Epithelial cell of proximal tubule (primary cell): ENCODE results near the gene OR56A4. TPM values are rescaled to one million over a fixed set of nuclear protein-coding genes. Genes with fewer than 3 reads are reported as not detected.

Source experiments
- DNase-seq: peaks from one replicate; pipeline ENCODE4 v3.0.0-alpha.2; 2011; ENCODE audit warnings: low read depth
- H3K4me3 ChIP-seq: 2 replicates; pipeline ENCODE4 v1.5.1; 2011; ENCODE audit warnings: low read depth, mild to moderate bottlenecking, low read length
- total RNA-seq: library from RNA; depleted of rRNA; stranded (reverse); fragments of >200 nt; gene quantifications from 2 replicates; pipeline ENCODE4 v1.2.3, GENCODE V29; 2015
- TF ChIP-seq, protein P1 (sequence below): conservative IDR thresholded peaks from 2 replicates; pipeline ENCODE4 v1.5.1; 2012; ENCODE audit warnings: low read depth, mild to moderate bottlenecking, low read length

OR56A4 gene
- total RNA-seq, 1 donor from 2014 or later = not detected

DNA sequence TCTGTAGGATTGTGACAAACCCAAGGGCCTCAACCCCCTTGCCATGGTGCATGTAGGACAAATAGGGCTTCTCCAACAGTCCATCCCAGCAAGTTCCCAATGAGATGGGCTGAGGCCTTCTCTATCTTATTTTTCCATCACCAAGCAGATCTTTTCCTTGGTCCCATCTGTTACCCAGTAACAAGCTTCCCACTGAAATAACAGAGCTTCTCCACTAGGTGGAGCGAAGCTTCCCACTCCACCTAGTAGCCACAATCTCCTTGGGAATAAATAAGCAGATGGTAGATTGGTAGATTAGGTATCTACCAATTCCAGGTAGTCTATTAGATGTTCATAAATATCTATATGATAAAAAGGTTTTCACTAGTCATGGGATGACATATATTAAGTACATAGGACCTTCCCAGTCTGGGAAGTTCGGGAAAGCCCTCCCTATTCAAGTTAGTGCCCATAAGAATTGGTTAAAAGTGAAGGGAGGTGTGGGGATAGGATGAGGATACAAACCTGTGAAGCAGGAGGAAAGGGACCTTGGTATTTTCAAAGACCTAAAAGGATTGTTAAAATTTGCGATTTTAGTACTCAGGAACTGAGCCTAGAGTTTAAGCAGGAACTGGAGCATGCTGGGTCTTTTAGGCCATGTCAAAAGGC, 14.0 kb downstream of the OR56A4 start:
- no peak overlapping the region for H3K4me3 ChIP-seq
- no peak for DNase-seq
- TF ChIP-seq, protein P1, sequence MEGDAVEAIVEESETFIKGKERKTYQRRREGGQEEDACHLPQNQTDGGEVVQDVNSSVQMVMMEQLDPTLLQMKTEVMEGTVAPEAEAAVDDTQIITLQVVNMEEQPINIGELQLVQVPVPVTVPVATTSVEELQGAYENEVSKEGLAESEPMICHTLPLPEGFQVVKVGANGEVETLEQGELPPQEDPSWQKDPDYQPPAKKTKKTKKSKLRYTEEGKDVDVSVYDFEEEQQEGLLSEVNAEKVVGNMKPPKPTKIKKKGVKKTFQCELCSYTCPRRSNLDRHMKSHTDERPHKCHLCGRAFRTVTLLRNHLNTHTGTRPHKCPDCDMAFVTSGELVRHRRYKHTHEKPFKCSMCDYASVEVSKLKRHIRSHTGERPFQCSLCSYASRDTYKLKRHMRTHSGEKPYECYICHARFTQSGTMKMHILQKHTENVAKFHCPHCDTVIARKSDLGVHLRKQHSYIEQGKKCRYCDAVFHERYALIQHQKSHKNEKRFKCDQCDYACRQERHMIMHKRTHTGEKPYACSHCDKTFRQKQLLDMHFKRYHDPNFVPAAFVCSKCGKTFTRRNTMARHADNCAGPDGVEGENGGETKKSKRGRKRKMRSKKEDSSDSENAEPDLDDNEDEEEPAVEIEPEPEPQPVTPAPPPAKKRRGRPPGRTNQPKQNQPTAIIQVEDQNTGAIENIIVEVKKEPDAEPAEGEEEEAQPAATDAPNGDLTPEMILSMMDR = peak; percentile 65

DNA sequence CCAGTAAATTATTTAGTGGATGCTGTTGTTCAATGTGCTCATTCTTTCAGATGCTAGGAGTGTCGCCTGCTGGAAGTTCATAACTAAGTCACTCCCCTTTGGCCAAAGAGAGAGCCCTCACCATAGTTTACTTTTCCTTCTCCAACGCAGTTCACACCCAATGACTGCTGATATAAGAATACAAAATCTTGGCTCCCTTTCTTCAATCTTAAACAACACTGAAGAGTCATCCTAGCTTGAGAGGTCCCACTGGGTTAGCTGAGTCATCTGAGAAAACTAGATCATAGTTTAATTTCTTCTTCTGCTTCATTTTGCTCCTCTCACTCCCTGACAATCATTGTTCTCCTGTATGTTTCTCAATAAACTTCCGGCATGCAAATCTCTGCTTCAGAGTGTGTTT, 14.6 kb downstream of the OR56A4 start:
- no peak for DNase-seq
- TF ChIP-seq, protein P1 = no peak
- no peak overlapping the region for H3K4me3 ChIP-seq

DNA sequence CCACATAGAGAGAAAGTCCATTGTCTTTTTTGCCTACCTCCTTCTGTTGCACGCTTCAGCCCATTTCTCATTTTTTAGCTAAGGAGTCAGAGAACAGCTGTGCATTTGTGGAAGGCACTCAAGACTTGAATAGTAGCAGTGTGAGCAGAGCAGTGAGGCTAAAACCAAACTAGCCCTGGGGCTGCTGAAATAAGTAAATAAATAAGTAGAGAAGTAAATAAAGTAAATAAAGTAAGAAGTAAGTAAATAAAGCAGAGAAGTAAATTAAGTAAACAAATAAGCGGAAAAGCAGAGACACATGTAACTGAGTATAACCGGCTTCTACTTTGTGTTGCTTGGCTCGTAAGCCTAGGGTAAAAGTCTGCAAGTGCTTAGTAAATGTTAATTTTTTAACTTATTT, 17.5 kb downstream of the OR56A4 start:
- no peak overlapping the region for H3K4me3 ChIP-seq
- DNase-seq = no peak
- TF ChIP-seq, protein P1 = no peak

DNA sequence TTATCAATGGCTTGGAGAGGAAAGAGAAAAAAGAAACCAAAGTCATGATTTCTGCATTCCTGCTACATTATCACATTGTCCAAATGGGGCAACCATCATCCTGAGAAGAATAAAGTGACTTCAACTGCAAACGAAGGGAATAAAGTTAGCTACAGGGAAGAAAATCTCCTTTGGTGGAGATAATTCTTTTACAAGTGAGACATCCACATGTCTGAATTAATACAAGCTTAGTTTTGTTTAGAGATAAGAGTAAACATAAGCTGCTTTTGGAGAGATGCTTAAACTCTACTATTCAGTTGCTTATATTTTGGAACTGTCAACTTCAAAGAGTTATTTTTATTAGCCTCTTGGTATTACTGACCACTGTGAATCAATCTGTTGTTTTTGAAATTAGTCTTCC, 19.9 kb downstream of the OR56A4 start, which contains the start of gene OR52L1:
Gene OR52L1, minus strand, starts transcription at position 101 of the 400 bp plus-strand sequence. Its CDS starts 55 bp downstream, at position 46.
- H3K4me3 ChIP-seq = no peak within 1 kb of the TSS
- TF ChIP-seq, protein P1 = no peak
- no peak for DNase-seq

DNA sequence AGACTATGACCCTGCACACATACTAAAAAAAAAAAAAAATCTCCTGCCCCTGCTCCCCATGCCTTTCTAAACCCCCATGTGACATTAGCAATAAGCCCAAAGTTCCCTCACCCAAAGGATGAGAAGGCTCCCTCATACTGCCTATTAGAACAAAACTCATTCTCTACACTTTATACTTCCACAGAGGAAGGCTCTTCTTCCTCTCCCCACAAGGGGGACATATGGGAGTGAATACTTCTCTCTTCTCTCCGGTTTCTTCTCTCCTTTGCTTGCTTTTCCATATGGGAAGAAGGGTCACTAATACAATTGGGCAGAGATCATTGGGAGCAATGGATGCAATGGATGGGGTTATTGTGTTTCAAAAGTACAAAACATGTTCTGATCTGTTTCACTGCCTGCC, 23.3 kb downstream of the OR56A4 start:
- no peak for DNase-seq
- TF ChIP-seq, protein P1 = no peak
- H3K4me3 ChIP-seq = no peak overlapping the region

DNA sequence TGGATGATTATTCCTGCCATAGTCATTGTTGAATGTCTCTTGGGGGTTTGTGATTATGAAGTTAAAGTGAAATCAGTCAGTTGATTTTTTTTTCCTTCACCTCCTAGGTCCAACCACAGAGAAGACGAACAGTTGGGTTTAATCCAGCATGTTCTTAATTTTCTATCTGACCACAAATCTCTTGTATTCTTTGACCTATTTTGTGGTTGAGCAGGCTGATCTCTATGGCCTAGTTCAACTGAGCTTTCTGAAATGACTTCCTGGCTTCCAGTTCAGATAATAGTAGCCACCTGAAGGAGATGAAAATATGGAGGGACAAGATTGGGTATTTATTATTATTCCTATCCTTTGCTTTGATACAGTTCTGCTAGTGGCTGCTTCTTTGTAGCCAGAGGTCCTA, 33.2 kb downstream of the OR56A4 start:
- no peak for DNase-seq
- no peak overlapping the region for H3K4me3 ChIP-seq
- TF ChIP-seq, protein P1 = no peak

DNA sequence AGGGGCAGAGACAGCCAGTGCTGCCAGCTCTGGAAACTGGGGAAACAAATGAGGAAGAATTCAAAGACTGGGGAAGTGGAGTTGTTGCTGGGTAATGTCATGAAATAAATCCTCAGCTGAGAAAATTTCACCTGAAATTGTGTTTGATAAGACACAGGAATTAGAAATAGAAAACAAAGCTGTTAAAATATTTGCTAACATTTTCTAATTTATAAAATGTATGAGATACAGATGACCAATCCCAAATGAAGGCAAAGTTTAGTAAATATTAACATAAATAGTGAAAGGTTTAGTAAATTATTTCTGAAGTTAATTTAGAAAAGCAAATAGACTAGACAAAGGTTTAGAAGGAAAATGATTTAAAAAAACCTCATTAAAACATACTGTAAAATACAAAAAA, 38.4 kb downstream of the OR56A4 start, which contains the start of gene OR56A5:
Gene OR56A5, minus strand, starts transcription at position 101 of the 400 bp plus-strand sequence. Its CDS starts 0 bp downstream, at position 101.
- H3K4me3 ChIP-seq = no peak within 1 kb of the TSS
- TF ChIP-seq, protein P1 = no peak
- no peak for DNase-seq
